Measurements from ENCODE around the gene IRF2BPL.

IRF2BPL gene

GRCh38 chr14:77028384-77029231 is at the start of gene IRF2BPL:
Gene IRF2BPL (minus strand): TSS chr14:77028708. CDS start chr14:77027792, 916 bp downstream.
- in situ Hi-C loops (cut with MboI; ENCODE audit: low sequenced_read_pairs): no loop called here

- in situ Hi-C loops (cut with MboI; ENCODE audit: low sequenced_read_pairs): no loop called here
These were observed 48.5 kb upstream of the IRF2BPL start for GRCh38 chr14:77077040-77077439.

GRCh38 chr14:77076113-77076631 is 47.7 kb upstream of the IRF2BPL start:
- in situ Hi-C loops (cut with MboI; ENCODE audit: low sequenced_read_pairs): no loop called here

- in situ Hi-C loops (cut with MboI; ENCODE audit: low sequenced_read_pairs): no loop called here
These were observed 46.5 kb upstream of the IRF2BPL start for GRCh38 chr14:77074969-77075368.

- in situ Hi-C loops (cut with MboI; ENCODE audit: low sequenced_read_pairs): no loop called here
These were observed 43.5 kb upstream of the IRF2BPL start for GRCh38 chr14:77071938-77072388.

- in situ Hi-C loops (cut with MboI; ENCODE audit: low sequenced_read_pairs): loop anchor here (10.0 kb wide), 1 partner anchor 185 kb away; no protein-coding TSS in a partner anchor
These were observed 41.0 kb upstream of the IRF2BPL start for GRCh38 chr14:77069551-77069950.

- in situ Hi-C loops (cut with MboI; ENCODE audit: low sequenced_read_pairs): loop anchor here (10.0 kb wide), 1 partner anchor 184 kb away; no protein-coding TSS in a partner anchor
These were observed 40.2 kb upstream of the IRF2BPL start for GRCh38 chr14:77068517-77069200.

- in situ Hi-C loops (cut with MboI; ENCODE audit: low sequenced_read_pairs): loop anchor here (10.0 kb wide), 1 partner anchor 183 kb away; no protein-coding TSS in a partner anchor
These were observed 39.4 kb upstream of the IRF2BPL start for GRCh38 chr14:77067632-77068516.

GRCh38 chr14:77066578-77067172 is 38.2 kb upstream of the IRF2BPL start:
- in situ Hi-C loops (cut with MboI; ENCODE audit: low sequenced_read_pairs): loop anchor here (10.0 kb wide), 1 partner anchor 182 kb away; no protein-coding TSS in a partner anchor

GRCh38 chr14:77065851-77066577 is 37.5 kb upstream of the IRF2BPL start:
- in situ Hi-C loops (cut with MboI; ENCODE audit: low sequenced_read_pairs): loop anchor here (10.0 kb wide), 1 partner anchor 181 kb away; no protein-coding TSS in a partner anchor

GRCh38 chr14:77064521-77065178 is 36.1 kb upstream of the IRF2BPL start:
- in situ Hi-C loops (cut with MboI; ENCODE audit: low sequenced_read_pairs): loop anchor here (10.0 kb wide), 1 partner anchor 180 kb away; no protein-coding TSS in a partner anchor

GRCh38 chr14:77063571-77064171 is 35.2 kb upstream of the IRF2BPL start:
- in situ Hi-C loops (cut with MboI; ENCODE audit: low sequenced_read_pairs): loop anchor here (10.0 kb wide), 1 partner anchor 179 kb away; no protein-coding TSS in a partner anchor

GRCh38 chr14:77062261-77062660 is 33.8 kb upstream of the IRF2BPL start:
- in situ Hi-C loops (cut with MboI; ENCODE audit: low sequenced_read_pairs): loop anchor here (10.0 kb wide), 1 partner anchor 177 kb away; no protein-coding TSS in a partner anchor

- in situ Hi-C loops (cut with MboI; ENCODE audit: low sequenced_read_pairs): loop anchor here (10.0 kb wide), 1 partner anchor 177 kb away; no protein-coding TSS in a partner anchor
These were observed 33.2 kb upstream of the IRF2BPL start for GRCh38 chr14:77061630-77062257.

GRCh38 chr14:77059276-77059915 is 30.9 kb upstream of the IRF2BPL start:
- in situ Hi-C loops (cut with MboI; ENCODE audit: low sequenced_read_pairs): no loop called here

- in situ Hi-C loops (cut with MboI; ENCODE audit: low sequenced_read_pairs): no loop called here
These were observed 30.3 kb upstream of the IRF2BPL start for GRCh38 chr14:77058785-77059184.

- in situ Hi-C loops (cut with MboI; ENCODE audit: low sequenced_read_pairs): no loop called here
These were observed 29.6 kb upstream of the IRF2BPL start for GRCh38 chr14:77058117-77058516.
